HG03060 (cell line): ENCODE results near the gene GPRIN3.
"Not testable (repeated sequence)": the region's sequence is repeated elsewhere in the genome, so short reads cannot be mapped to it uniquely, and the experiment has no call there.

ENCODE experiments used
- ATAC-seq: cut with Tn5 transposase; IDR thresholded peaks from one replicate; pipeline ENCODE4 v1.9.1; 2021; ENCODE audit warnings: low read depth, moderate number of reproducible peaks; ENCODE audit not compliant: unreplicated experiment

Gene GPRIN3

DNA sequence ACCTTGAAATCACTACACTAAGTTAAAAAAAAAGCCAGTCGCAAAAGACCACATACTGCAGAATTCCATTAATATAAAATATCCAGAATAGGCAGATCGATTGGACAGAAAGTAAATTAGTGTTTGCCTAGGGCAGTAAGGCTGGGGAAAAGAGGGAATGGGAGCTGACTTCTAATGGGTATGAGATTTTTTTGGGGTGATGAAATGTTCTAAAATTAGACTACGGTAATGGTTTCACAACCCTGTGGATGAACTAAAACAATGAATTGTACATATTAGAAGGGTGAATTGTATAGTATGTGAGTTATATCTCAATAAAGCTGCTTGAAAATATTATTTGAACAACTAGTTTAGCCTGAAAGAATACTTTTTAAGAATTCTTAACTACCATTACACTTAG, 6.7 kb upstream of the GPRIN3 start:
- ATAC-seq: no peak

DNA sequence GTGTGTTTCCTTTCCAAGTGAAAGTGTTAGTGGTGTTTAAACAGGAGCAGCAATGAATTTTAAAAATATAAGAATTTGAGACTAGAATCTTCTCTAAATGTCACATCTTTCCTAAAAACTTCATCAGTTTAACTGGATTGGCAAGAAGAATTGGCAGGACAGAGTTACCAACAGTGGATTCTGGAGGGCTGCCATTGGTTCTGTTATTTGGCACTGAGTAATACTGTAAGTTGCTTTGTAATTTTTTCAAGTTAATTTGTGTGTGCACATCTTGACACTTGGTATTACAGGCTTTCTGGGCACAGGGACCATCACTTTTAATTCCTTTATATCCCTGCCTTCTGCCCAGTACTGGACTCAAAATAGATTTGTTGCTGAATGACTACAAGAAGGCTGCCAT, 4.5 kb upstream of the GPRIN3 start:
- no peak for ATAC-seq

DNA sequence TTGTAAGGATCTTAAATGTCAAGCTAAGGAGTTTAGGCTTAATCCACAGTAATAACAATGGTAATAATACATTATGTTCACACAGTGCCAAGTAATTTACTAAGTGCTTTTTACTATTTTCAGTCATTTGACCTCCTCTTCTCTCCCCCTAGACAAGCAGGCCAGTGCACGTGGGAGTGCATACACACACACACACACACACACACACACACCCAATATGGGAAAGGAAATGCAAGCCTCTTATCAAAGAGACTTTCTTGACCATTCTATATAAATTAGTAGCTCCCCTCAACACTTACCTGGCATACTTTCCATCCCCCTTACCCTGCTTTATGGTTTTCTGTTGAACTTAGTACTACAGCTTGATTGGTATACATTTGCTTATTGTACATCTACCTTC, 3.8 kb upstream of the GPRIN3 start:
- ATAC-seq: no peak

DNA sequence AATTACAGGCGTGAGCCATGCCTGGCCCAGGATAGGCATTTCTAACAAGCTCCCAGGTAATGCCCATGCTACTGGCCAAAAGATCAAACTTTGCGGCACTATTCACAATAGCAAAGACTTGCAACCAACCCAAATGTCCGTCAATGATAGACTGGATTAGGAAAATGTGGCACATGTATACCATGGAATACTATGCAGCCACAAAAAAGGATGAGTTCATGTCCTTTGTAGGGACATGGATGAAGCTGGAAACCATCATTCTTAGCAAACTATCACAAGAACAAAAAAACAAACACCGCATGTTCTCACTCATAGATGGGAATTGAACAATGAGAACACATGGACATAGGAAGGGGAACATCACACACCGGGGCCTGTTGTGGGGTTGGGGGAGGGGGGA, 1.6 kb upstream of the GPRIN3 start:
- not testable (repeated sequence) for ATAC-seq

DNA sequence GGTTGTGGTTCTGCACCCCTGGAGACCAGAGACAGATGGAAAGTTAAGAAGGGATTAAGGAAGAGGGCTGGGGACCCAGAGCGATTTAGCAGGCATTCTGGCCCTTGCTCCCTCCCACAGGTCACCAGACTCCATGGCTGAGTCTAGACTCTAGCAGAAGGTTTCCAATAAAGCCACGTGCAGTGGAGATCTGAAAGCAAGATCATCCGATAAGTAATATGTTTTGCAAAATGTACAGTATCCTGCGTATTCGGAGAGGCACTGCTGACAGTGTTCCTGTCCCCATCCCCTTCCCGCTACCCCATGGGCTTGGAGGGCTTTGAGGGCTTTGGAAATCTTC, 531 bp upstream of the GPRIN3 start:
- no peak for ATAC-seq

DNA sequence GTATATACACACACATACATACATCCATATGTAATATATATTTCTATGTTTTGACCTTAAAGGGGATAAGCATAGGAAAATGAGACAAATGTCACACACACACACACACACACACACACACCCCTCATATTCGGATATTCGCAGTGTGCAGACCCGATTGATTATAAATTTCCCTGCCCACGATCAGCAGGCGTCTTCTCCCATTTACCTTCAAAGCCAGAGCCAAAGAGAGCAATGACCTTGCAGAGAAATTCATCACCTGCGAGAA, 488 bp downstream of the GPRIN3 start:
- no peak for ATAC-seq

DNA sequence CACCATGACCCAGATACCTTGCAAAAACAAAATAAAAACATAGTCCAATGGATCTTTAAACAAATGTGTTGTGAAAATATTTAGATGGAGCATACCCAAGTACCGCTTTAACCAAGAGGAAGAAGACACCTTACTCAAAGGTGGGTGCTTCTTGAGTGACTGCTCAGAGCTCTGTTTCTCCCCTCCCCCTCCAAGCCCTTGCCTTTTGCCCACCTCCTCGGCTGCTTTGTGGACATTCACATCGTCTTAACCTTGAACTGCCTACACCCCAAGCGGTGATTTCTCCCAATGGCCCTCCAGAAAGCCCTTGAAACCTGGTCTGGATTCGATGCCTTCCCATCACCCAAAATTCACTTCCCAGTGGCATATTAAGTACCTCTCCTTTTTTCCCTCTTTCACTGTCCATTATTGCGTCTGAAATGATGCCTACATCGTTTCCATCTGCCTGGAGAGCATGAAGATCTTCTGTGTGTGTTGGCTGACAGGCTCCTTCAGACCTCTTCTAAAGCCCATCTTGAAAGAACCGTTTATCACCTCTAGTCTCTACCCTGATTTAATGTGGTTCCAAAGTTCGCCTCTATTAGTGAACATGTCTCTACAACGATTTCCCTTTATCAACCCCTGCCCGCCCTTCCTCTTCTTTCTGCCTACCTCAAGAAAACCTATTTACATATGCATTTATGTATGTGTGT, 968 bp downstream of the GPRIN3 start:
- no peak for ATAC-seq

DNA sequence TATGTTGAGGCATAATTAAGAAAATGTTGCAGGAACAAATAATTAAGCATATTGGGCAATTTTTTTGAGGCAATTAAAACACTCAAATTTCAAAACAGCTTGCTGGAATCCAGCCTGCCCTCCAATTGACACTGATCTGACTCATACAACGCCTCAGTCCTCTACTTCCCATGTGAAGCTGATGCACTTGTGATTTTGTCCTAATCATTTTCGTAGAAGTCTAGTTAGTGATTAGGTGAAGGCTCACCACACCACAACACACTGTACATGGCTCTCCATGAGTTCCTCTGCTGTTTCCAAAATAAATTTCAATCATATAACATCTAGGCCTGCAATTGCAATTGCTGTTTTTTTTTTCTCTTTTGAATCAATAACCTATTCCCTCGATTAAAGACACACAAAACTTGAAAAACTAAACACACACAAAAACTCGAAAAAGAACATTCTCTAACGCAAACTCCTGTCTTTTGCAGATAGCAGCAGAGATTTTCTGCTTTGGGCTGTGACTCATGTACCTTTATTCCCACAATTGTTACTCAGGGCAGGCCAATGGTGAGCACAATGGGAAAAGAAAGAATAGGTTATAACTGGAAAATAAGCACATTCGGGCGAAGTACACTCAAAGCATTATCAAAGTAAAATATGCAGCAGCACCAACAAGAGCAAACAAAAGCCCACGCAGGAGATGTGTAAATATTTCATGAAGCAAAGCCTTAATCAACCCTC, 1.7 kb downstream of the GPRIN3 start:
- no peak for ATAC-seq

DNA sequence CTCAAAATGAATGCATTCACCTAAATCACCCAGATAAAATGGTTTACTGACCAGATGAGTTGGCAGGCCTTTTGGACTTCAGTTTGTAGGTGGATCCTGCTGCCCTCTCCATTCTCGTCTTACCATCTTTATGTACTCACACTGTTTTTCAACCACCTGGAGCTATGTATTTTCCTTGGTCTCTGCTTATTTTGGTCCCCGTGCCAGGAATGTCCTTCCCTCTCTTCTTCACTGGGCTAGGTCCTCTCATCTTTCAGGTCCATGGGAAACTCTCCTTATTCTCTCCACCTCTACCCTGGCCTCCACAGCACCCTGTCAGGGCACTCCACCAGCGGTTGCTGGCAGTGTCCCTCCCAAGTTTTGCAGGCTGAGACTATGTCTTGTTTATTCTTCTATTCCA, 2.6 kb downstream of the GPRIN3 start:
- no peak for ATAC-seq

DNA sequence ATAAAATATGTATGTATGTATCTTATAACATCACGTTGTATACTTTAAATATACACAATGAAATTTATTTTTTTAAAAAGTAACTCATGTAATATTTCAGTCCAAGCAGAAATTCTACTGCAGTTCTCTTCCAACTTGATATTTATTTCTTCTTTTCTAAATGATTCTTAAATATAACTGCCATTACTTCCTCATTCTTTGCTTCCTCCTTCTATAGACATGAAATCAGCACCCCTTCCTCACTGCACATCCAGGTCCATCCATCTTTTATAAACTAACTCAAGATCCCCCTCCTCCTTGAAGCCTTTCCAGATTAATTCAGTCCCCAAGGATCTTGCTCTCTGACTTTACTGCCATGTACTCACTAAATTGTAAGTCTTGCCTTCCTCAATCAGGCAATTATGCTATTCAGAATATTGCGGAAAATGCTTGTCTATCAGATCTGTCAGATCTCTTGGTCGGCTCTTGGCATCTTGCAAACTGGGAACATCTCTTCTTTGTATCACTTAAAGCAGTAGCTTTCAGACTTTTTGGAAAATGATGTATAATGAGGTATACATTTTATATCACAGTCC, 3.7 kb downstream of the GPRIN3 start:
- no peak for ATAC-seq

DNA sequence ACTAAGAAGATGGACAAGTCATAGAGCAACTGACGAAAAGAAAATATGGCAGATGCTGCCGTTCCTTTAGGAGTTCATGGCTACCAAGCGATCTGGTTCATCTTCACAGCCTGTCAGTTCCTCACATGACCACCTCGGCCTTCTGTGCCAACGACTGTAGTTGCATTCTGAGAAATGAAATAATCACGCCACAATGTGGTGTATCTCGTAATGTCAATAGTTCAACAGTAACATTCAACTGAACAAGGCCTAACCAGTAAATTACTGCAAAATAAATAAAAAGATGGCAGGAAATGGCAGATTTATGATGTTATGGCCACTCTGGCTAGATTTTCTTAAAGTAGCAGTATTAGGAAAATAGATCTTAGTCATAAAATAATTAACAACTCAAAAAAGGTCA, 4.4 kb downstream of the GPRIN3 start:
- ATAC-seq: no peak

DNA sequence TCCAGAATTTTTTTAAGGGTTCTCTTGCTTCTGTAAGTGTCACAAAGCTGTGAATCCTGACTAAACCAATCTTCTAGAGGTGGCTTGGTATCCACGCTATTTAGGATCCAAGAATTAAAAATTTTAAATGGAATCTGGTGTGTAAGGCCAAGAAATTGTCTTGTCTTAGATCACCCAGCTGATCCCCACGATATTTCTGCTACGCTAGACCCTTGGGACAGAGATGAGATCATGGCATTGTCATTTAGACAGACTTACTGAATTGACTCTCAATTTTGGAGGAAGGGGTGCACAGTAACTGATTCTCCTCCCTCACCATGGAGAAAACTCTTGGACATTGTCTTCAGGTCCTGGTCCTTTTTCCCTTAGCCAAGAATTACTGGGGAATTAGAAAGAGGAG, 5.7 kb downstream of the GPRIN3 start:
- no peak for ATAC-seq

DNA sequence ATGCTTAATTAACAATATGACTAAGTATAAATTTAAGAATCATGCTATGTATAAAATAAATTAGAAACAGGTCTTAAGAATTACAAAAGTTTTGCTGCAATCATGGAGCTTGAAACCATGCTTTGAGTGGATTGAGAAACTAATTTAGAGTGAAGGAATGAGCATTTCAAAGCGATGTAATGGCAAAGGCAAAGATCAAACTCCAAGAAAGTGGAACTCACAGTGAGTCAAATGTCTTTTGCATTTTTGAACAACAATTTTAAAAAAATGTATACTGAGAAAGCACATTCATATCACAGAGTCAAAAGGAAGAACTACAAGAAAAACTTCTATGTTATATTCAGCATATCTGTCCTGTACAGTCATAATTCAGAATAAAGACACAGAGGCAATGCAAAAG, 6.6 kb downstream of the GPRIN3 start:
- ATAC-seq: no peak

DNA sequence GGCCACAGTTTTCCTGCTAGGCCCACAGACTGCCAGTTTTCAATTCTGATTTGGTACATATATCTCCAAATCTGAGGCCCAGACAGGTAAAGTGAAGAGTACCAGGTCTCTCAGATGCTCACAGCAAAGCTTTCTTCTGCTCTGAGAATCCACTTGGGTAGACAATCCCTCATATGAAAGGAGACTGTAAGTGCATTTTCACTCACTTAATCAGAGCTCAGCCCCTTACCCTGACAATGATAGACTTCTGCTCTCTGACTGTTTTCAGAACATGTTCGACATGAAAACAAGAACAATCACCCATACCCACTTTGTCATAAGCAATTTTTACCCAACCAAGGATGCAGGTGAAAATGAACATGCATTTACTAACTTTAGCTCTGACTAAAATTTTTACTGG, 7.1 kb downstream of the GPRIN3 start:
- no peak for ATAC-seq

DNA sequence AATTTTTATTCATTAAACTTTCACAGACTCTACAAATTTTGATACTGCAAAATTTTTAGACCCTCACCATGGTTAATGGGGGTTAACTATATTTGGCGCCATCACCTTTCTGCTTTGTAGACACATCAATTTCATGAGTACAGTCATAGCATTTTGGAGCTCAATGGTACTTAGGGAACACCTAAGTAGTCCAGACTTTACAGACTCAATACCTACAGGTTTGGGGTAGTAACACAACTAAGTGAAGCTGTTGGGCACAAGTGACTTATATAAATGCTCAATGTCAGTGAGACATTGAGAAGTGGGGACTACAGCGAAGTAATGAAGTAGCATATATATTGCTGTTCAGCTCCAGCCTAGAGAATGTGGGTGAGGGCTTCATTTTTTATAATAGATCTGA, 7.5 kb downstream of the GPRIN3 start:
- ATAC-seq: no peak

DNA sequence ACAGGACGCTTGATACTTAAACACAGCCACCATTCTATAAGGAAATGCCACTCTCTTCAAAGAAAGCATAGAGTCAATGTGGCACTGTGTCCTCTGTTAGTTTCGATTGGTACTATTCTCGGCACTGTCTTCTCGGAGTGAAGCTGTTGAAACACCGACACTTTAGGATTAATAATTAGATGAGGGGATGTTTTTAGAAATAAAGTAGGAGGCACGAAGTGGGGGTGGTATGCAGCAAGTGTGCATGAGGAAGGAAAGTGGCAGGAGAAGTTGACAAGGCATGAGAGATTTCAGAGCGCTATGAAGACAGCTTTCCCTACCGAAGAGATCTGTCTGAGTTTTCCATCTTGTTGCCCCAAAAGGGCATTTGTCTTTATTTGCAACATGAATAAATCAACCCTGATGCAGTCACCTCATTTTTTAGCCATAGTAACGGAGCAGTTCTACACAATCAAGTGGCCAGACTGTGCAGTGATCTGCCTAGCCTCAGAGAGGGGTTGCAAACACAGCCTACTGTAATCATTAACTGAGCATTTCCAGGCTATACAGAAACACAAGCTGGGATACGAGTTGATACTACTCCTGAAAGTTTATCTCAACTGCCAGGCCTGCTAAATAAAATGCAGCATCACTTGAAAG, 8.3 kb downstream of the GPRIN3 start:
- ATAC-seq: no peak

DNA sequence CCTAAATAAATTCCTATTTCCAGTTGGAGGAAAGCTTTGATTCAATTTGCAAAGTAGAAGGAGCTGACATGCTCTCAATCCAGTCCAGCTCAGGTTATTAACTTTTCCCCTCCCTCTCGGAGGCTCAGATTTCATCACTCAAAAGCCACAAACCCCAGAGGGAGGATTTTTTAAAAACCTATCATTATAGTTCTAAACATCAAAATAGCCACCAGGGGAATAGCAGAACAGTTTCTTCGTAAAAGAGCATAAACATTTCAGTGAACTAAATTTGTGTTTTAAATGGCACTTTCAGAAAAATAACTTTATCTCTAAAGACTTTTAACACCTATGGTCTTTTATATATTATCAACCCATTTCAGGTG, 8.8 kb downstream of the GPRIN3 start:
- ATAC-seq: no peak

DNA sequence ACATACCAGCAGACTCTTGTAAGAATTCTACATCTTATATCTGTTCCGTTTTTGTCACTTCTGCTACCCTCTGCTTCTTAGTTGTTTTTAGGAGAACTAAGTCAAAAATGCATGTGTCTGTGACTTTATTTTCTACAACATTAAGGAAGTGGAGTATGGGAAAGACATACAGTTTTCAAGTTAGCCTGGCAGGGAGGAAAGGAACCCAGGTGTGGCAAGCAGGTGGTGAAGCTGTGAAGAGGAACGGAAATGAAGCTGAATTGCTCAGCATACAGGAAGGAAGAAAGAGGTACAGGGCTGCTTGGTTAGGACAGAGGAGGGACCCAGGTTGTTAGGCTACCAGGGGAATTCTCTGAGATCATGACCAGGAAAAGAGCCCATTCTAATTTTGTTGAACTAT, 9.4 kb downstream of the GPRIN3 start:
- ATAC-seq: no peak

DNA sequence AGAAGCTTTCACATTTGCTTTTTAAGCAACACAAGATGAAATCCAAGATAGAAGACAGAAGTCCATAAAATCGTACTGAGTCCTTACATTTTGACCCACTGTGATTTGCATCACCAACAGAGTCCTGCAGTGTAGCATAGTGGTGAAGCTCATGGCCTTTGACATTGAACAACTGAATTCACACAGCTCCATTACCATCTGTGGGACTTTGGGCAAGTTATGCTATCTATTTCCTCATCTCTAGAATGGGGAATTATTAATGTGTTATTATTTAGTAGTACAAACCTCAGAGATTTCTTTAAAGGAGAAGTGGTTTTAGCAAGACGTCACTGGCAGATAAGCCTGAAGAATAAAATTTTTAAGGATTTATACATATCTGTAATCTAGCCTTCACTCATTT, 10.7 kb downstream of the GPRIN3 start:
- ATAC-seq: no peak

DNA sequence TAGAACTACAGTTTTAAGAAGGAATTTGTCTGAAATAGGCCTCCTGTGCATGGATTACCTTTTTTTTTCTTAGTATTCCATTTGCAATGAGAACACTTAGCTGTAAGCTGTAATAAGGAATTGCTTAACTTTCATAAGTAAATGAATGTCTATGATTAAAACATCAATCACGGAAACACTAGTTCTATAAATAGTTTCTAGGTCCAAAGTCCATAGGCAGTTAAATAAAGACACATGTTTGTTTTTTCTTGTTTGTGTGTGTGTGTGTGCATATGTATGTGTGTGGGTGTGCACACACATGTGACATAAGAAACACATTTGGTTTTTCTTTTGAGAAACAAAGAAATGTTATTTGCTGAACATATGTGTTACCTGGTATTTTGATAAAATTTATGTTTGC, 11.2 kb downstream of the GPRIN3 start:
- ATAC-seq: no peak

DNA sequence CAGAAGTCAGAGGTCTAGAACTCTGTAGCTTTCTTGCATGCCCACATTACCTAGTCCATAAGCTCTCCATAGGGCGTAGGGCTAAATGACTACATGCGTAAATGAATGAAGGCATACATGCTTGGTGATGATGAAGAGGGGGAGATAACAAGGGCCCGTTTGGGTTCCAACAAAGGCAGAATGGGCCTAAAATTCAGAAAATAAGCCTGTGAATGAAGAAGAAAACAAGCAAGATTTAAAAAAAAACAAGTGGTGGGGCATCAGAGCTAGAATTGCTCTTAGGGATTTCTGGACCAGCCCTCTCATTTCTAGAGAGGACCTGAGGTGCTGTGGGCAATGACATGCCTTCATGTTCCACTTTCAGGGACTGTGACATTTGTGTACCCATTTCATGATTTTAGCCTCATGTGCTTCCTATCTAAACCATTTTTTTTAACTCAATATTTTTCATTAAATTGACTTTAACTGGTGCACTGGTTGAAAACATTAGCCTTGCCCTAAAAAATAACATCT, 12.1 kb downstream of the GPRIN3 start:
- ATAC-seq: no peak
